Testis (tissue), 2 donors: ENCODE data around the gene TMEM123.

Experiments used
- POLR2A ChIP-seq: fragments of 450-650 bp; IDR thresholded peaks from one replicate; pipeline ENCODE4 v1.6.1; 2017; ENCODE audit warnings: antibody characterized with exemption, mild to moderate bottlenecking, moderate library complexity
- TF ChIP-seq, protein P1 (sequence below), 3 experiments: fragments of 450-650 bp in 2 of 3; fragments of 200-600 bp in 1 of 3; sonication (generic) in 1 of 3; IDR thresholded peaks; one replicate each; pipeline ENCODE4 v1.5.1; 2016 to 2019; ENCODE audit warnings: antibody characterized with exemption in 3 of 3, mild to moderate bottlenecking in 2 of 3, moderate library complexity in 1 of 3

DNA sequence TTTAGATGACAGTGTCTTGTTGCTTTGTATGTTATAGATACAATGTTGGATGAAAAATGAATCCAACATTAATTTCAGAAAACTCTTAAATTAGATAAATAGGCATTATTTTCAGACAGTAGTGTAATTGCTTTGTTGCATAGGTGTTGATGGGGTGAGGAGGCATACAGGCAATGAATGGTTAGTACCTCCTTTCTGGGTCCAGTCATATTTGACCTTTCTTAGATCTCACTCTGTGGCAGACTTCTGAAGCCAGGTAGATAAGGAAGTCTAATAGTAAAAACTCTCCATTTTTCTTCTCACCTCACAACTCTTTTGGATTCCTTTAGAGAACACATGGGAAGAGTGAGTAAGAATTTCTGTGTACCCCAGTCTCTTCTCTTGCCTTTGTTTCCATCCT lies 73.7 kb downstream of the TMEM123 start:
- TF ChIP-seq, protein P1, sequence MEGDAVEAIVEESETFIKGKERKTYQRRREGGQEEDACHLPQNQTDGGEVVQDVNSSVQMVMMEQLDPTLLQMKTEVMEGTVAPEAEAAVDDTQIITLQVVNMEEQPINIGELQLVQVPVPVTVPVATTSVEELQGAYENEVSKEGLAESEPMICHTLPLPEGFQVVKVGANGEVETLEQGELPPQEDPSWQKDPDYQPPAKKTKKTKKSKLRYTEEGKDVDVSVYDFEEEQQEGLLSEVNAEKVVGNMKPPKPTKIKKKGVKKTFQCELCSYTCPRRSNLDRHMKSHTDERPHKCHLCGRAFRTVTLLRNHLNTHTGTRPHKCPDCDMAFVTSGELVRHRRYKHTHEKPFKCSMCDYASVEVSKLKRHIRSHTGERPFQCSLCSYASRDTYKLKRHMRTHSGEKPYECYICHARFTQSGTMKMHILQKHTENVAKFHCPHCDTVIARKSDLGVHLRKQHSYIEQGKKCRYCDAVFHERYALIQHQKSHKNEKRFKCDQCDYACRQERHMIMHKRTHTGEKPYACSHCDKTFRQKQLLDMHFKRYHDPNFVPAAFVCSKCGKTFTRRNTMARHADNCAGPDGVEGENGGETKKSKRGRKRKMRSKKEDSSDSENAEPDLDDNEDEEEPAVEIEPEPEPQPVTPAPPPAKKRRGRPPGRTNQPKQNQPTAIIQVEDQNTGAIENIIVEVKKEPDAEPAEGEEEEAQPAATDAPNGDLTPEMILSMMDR (IDR thresholded peaks at IDR 0.05): no peak
- TF ChIP-seq POLR2A: no peak
